Epithelial cell of prostate (primary cell): ENCODE measurements around the gene MTG1.
"Not testable (repeated sequence)": the region's sequence is repeated elsewhere in the genome, so short reads cannot be mapped to it uniquely, and the experiment has no call there.

Experiments
- DNase-seq: peaks from one replicate; pipeline ENCODE4 v3.0.0-alpha.2; 2011; ENCODE audit warnings: low read depth, low spot score
- H3K27ac ChIP-seq: fragments of 450-650 bp; 2 replicates; pipeline ENCODE4 v1.5.1; 2017; ENCODE audit warnings: mild to moderate bottlenecking

MTG1 gene

GRCh38 chr10:133460208-133460769, 66.3 kb downstream of the MTG1 start:
- no peak for DNase-seq
- no peak overlapping the region for H3K27ac ChIP-seq

GRCh38 chr10:133461027-133461426, 67.1 kb downstream of the MTG1 start:
- H3K27ac ChIP-seq, result no peak overlapping the region
- no peak for DNase-seq

GRCh38 chr10:133461841-133462240, 67.9 kb downstream of the MTG1 start:
- H3K27ac ChIP-seq, result no peak overlapping the region
- DNase-seq, result no peak

- H3K27ac ChIP-seq, result no peak overlapping the region
- DNase-seq, result no peak
Observed at GRCh38 chr10:133462512-133463305, 68.8 kb downstream of the MTG1 start.

DNA sequence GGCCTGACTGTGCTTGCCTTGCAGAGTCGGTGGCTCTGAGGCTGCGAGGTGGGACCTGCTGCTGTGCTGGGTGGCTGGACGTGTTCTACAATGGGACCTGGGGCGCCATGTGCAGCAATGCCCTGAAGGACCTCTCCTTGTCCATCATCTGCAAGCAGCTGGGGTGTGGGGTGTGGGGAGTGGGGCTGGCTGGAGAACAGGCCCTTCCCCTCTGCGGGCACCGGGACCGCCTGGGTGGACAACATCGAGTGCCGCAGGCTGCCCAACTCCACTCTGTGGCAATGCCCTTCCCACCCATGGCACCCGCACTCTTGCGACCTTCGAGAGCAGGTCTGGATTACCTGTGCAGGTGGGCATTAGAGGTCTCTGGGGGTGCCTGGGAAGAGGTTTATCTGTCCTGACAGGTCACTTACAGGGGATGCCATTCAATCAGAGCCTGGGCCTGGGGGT, 70.7 kb downstream of the MTG1 start:
- DNase-seq, result no peak

DNA sequence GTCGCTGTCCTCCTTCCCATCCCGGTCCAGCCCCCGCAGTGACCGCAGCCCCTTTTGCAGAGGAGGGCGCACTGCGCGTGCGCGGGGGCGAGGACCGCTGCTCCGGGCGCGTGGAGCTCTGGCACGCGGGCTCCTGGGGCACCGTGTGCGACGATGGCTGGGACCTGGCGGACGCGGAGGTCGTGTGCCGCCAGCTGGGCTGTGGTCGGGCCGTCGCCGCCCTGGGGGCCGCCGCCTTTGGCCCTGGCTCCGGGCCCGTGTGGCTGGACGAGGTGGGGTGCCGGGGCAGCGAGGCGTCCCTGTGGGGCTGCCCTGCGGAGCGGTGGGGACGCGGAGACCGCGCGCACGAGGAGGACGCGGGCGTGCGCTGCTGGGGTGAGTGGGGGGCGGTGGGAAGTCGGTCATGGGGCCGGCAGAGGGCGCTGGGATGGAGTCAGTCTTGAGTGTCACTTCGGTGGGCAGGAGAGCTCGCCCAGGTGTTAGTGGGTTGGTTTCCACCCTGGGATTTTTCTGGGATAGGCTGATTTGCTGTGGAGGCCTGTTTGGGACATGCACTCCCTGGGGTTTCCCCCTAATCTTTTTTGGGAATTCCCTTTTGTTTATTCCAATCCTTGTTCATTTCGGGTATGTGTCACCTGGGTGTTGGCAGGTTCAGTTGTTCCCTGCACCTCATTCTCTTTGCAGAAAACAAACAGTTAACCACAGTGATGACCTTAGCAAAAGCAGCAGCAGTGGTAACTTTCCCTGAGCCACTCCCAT, 71.4 kb downstream of the MTG1 start:
- H3K27ac ChIP-seq, result no peak overlapping the region
- DNase-seq, result no peak

More for the DNA sequence above, 70.7 kb downstream of the MTG1 start:
- no peak overlapping the region for H3K27ac ChIP-seq

DNA sequence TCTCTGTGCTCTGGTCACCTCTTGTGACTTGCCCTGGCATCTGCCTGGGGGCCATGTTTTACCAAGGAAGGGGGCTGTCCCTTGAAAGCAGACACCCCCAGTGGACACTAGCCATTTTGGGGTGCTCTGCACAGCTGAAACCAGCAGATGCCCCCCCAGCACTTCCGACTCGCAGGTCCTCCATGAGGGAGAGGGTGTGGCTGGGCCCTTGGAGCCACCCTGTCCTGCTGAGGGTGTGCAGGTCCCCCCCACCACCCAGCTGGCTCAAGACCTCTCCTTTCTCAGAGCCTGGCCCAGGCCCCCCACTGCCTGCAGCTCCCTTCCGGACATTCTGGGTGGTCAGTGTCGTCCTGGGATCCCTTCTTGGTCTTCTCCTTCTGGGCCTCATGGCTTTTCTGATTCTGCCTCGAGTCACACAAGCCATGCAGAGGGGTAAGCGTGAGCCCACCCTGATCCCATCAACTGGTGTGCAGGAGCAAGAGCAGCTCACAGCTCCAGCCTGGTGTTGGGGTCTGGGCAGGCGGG, 72.1 kb downstream of the MTG1 start:
- no peak for DNase-seq
- H3K27ac ChIP-seq, result no peak overlapping the region

DNA sequence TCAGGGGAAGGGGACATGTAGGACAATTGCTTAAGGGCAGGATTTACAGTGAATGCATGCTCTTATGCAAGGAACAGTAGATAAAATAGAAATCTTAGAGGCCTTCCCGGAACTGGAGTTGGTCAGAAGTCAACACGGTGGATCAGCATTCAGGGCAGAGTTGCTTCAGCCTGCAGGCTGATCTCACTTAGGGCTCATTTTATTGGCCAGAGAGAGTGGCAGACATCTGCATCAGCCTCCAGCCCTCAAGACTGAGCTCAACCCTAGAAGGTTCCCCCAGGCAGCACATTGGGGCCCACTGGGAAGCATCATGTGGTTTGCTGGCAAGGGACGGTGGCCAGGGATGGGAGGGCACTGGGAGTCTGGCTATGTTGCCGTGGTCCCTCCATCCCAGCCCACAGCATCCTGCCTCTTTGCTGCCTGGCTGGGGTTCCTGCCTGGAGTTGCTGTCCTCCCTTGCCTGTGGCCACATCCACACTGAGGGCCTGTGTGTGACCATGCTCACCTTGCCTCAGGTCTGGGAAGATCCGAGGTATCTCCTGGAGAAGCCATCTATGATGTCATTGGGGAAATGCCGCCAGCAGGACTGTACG, 72.8 kb downstream of the MTG1 start:
- no peak for DNase-seq
- H3K27ac ChIP-seq, result no peak overlapping the region

- no peak overlapping the region for H3K27ac ChIP-seq
- DNase-seq, result no peak
Observed at GRCh38 chr10:133467286-133467911, 73.4 kb downstream of the MTG1 start.

GRCh38 chr10:133469205-133469604, 75.2 kb downstream of the MTG1 start:
- not testable (repeated sequence) for H3K27ac ChIP-seq, DNase-seq

- no peak for DNase-seq
Observed at GRCh38 chr10:133471300-133472109, 77.5 kb downstream of the MTG1 start.

More at GRCh38 chr10:133471300-133472109, 77.5 kb downstream of the MTG1 start:
- no peak overlapping the region for H3K27ac ChIP-seq
